Ishikawa (cell line): ENCODE measurements around the gene CFAP77.

Experiments
- CEBPB ChIP-seq: IDR thresholded peaks from 2 replicates; pipeline ENCODE4 v1.6.1; 2012
- CREB1 ChIP-seq: IDR thresholded peaks from 2 replicates; pipeline ENCODE4 v1.6.1; 2012; ENCODE audit warnings: low read depth
- EGR1 ChIP-seq: IDR thresholded peaks from 2 replicates; pipeline ENCODE4 v1.6.1; 2012
- EP300 ChIP-seq: IDR thresholded peaks from 2 replicates; pipeline ENCODE4 v1.6.1; 2012; ENCODE audit warnings: borderline replicate concordance
- FOXM1 ChIP-seq: IDR thresholded peaks from 2 replicates; pipeline ENCODE4 v1.6.1; 2012; ENCODE audit warnings: low read depth, borderline replicate concordance
- NFIC ChIP-seq: IDR thresholded peaks from 2 replicates; pipeline ENCODE4 v1.6.1; 2012
- RAD21 ChIP-seq: IDR thresholded peaks from 2 replicates; pipeline ENCODE4 v1.6.1; 2012; ENCODE audit warnings: low read depth
- TAF1 ChIP-seq: IDR thresholded peaks from 2 replicates; pipeline ENCODE4 v1.6.1; 2012; ENCODE audit warnings: low read depth, mild to moderate bottlenecking
- TCF12 ChIP-seq: IDR thresholded peaks from 2 replicates; pipeline ENCODE4 v1.6.1; 2012; ENCODE audit warnings: low read depth
- TEAD4 ChIP-seq: IDR thresholded peaks from 2 replicates; pipeline ENCODE4 v1.6.1; 2012
- YY1 ChIP-seq: IDR thresholded peaks from 2 replicates; pipeline ENCODE4 v1.6.1; 2012; ENCODE audit warnings: low read depth
- ZBTB7A ChIP-seq: IDR thresholded peaks from 2 replicates; pipeline ENCODE4 v1.6.1; 2012; ENCODE audit warnings: low read depth
- TF ChIP-seq, protein P1 (sequence below): IDR thresholded peaks from 2 replicates; pipeline ENCODE4 v1.6.1; 2012
- TF ChIP-seq, protein P2 (sequence below): IDR thresholded peaks from 2 replicates; pipeline ENCODE4 v1.6.1; 2012
- TF ChIP-seq, protein P3 (sequence below): IDR thresholded peaks from 2 replicates; pipeline ENCODE4 v1.6.1; 2012; ENCODE audit warnings: low read depth, mild to moderate bottlenecking

Gene CFAP77

DNA sequence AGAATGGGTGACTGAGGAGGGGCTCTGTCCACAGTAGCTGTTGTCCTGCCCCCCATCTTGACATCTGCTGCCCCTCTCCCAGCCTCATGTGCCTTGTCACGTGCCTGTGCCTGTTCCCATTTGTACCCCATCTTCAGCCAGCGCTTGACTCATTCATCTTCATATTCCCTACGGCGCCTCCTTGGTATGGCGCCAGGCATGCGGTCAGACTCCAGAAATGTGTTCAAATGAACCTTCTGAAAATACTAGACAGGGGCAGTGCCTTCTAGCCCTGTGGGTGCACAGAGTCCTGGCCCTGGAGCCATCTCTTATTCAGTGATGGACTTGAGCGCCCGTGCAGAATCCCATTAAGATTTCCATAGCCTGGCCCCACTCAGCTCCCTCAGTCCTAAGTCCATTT is 46.2 kb downstream of the CFAP77 start:
- TF ChIP-seq CREB1 (no peak), RAD21 (no peak), TAF1 (no peak), TEAD4 (no peak), EP300 (no peak), NFIC (no peak)
- TF ChIP-seq, protein P1, sequence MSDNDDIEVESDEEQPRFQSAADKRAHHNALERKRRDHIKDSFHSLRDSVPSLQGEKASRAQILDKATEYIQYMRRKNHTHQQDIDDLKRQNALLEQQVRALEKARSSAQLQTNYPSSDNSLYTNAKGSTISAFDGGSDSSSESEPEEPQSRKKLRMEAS, result no peak

DNA sequence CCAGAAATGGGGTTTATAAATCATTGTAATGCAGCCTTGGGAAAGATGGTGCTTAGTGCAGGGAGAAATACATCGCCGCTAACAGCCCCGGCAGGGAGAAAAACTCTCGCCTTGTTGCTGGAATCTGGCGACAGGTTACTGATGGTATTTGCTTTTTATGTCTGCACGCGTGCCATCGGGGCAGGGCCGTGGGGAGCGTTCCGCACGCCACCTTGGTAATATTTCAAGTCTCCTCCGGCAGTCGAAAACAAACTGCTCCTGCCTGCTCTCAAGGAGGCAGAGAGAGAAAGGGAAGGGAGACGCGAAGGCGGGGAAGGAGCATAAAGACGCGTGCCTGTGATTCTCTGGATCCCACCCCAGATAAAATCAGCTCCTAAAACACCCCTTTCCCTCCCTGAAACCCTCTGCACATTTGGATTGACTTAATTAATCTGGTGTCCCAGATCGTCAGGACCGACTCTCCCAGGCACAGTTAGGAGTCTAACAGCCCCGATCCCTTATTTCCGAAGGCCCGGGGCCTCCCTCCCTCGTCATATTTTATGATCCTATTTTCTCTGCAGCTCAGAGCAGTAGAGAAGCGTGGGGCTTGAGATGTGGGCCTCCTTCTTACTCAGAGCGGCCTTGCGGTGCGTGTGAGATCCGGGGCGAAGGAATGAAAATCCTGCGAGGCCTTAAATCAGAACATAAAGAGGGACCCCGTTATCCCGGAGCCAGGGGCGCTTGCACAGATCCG is 47.7 kb downstream of the CFAP77 start:
- no peak for TF ChIP-seq TEAD4
- no peak for TF ChIP-seq EGR1

DNA sequence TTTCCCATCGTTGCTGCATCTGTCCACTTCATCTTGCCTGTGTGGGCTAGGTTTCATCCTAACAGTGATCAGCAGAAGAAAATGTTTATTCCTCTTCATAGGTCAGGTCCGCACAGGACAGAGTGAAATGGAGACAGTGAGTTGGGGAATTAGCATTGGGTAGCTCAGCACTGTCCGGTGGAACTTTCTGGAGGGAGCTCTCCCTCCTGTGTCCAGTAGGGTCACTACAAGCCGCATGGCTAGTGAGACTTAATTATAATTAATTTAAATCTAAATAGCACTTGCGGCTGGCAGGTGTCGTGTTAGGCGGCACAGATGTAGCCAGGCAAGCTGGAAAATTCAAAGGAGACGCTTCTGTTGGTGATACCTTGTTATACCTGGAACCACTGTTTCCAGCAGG is 48.4 kb downstream of the CFAP77 start:
- TF ChIP-seq FOXM1 (no peak), TCF12 (no peak)

DNA sequence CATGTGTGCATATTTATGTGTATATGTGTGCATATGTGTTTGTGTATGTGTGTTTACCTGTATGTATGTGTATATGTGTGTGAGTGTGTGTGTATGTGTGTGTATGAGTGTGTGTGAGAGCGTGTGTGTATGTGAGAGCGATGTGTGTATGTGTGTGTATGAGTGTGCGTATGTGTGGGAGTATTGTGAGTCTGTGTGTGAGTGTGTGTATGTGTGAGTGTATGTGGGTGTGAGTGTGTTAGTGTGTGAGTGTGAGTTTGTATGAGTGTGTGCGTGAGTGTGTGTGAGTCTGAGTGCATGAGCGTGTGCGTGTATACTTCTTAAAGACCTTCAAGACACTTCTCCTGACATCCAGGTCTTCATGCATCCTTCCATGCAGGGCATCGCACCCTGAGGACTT is 49.6 kb downstream of the CFAP77 start:
- TF ChIP-seq YY1 (no peak), TEAD4 (no peak), CEBPB (no peak), EP300 (no peak), TCF12 (no peak), ZBTB7A (no peak), FOXM1 (no peak)
- TF ChIP-seq, protein P1, result no peak
- TF ChIP-seq, protein P2, sequence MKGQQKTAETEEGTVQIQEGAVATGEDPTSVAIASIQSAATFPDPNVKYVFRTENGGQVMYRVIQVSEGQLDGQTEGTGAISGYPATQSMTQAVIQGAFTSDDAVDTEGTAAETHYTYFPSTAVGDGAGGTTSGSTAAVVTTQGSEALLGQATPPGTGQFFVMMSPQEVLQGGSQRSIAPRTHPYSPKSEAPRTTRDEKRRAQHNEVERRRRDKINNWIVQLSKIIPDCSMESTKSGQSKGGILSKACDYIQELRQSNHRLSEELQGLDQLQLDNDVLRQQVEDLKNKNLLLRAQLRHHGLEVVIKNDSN, result no peak

DNA sequence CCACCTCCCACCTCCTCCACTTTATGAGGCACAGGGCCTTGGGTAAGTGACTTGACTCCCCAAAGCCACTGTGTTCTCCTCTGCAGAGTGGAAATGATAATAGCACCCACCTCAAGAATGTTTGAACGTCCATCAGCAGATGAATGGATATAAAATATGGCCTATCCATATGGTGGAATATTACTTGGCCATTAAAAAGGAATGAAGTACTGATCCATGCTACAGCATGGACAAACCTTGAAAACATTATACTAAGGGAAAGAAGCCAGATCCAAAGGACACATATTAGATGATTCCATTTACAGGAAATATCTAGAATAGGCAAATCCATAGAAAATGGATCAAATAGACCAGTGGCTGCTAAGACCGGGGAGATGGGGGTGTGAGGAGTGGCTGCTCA is 50.2 kb downstream of the CFAP77 start:
- no peak for TF ChIP-seq TAF1
- TF ChIP-seq TEAD4, result no peak
- no peak for TF ChIP-seq NFIC
- TF ChIP-seq, protein P3, sequence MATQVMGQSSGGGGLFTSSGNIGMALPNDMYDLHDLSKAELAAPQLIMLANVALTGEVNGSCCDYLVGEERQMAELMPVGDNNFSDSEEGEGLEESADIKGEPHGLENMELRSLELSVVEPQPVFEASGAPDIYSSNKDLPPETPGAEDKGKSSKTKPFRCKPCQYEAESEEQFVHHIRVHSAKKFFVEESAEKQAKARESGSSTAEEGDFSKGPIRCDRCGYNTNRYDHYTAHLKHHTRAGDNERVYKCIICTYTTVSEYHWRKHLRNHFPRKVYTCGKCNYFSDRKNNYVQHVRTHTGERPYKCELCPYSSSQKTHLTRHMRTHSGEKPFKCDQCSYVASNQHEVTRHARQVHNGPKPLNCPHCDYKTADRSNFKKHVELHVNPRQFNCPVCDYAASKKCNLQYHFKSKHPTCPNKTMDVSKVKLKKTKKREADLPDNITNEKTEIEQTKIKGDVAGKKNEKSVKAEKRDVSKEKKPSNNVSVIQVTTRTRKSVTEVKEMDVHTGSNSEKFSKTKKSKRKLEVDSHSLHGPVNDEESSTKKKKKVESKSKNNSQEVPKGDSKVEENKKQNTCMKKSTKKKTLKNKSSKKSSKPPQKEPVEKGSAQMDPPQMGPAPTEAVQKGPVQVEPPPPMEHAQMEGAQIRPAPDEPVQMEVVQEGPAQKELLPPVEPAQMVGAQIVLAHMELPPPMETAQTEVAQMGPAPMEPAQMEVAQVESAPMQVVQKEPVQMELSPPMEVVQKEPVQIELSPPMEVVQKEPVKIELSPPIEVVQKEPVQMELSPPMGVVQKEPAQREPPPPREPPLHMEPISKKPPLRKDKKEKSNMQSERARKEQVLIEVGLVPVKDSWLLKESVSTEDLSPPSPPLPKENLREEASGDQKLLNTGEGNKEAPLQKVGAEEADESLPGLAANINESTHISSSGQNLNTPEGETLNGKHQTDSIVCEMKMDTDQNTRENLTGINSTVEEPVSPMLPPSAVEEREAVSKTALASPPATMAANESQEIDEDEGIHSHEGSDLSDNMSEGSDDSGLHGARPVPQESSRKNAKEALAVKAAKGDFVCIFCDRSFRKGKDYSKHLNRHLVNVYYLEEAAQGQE, result no peak
- TF ChIP-seq, protein P2, result no peak
- no peak for TF ChIP-seq YY1
- no peak for TF ChIP-seq EP300
- TF ChIP-seq, protein P1, result no peak
- TF ChIP-seq CEBPB, result no peak
- TF ChIP-seq ZBTB7A, result no peak
- TF ChIP-seq CREB1, result no peak
- no peak for TF ChIP-seq RAD21

DNA sequence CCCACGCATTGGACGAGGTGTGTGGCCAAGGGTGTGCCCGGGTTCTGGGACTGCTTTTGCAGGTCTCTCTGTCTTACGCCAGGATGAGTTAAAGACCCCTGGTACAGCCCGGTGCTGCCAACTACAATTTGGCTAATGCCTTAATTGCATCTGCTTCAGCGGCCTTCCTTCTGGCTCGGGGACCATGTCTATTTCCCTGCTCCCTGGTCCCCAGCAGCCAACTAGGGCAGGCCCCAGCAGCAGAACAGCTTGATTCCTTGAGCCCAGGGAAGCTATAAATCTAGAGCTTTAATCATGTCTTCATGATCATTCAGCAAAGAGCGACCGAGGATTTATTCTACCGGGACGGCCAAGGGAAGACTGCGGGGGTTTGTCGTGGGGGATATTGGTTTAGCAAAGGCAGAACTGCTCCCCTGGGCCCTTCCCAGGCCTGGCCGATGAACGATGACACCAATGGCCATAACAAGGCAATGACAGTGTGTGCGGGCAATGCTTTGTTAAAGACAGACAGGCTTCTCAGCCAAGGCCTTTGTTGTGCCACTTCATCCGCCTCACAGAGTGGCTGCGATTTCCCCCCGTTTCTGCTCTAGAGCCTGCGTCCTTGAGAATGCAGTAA is 51.4 kb downstream of the CFAP77 start:
- TF ChIP-seq, protein P1, result no peak
- TF ChIP-seq, protein P3, result no peak
- TF ChIP-seq NFIC (no peak), EGR1 (no peak), TEAD4 (no peak), YY1 (no peak)
